Measurements from ENCODE around the gene DACT2. TPM values are rescaled to one million over a fixed set of nuclear protein-coding genes. Genes with fewer than 3 reads are reported as not detected.

DACT2 gene, protein sequence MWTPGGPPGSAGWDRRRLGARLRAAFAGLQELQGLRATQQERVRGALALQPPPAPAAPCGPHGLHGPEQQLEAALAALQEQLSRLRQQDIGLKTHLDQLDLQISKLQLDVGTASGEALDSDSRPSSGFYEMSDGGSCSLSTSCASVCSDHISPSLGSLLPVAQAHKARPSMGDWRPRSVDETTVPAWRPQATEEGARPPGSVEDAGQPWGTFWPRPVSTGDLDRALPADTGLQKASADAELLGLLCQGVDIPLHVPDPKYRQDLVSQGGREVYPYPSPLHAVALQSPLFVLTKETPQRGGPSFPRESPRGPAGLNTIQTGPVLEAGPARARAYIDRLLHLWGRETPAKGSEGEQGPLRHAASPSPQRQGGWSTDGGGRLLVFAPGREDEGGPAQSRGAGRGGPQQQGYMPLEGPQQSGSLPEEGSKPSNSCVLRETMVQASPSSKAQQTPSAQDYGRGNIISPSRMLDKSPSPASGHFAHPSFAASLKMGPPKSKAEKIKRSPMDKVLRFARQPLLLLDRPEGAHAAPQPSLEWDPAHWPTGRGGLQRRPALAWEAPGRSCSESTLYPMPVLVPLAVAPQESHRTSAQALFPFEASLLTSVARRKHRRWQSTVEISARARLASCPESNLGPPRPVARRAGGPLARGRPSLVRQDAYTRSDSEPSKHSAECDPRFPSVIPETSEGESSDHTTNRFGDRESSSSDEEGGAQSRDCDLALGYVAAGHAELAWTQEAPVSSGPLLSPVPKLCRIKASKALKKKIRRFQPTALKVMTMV
- total RNA-seq (2022): not detected in 2 replicates
- Bru-seq, nascent RNA: not detected
- BruChase-seq, experiment 1, labeled RNA remaining after a 6-hour chase: not detected
- BruChase-seq, experiment 2, labeled RNA remaining after a 2-hour chase: not detected
- long read RNA-seq: 0 reads

DNA sequence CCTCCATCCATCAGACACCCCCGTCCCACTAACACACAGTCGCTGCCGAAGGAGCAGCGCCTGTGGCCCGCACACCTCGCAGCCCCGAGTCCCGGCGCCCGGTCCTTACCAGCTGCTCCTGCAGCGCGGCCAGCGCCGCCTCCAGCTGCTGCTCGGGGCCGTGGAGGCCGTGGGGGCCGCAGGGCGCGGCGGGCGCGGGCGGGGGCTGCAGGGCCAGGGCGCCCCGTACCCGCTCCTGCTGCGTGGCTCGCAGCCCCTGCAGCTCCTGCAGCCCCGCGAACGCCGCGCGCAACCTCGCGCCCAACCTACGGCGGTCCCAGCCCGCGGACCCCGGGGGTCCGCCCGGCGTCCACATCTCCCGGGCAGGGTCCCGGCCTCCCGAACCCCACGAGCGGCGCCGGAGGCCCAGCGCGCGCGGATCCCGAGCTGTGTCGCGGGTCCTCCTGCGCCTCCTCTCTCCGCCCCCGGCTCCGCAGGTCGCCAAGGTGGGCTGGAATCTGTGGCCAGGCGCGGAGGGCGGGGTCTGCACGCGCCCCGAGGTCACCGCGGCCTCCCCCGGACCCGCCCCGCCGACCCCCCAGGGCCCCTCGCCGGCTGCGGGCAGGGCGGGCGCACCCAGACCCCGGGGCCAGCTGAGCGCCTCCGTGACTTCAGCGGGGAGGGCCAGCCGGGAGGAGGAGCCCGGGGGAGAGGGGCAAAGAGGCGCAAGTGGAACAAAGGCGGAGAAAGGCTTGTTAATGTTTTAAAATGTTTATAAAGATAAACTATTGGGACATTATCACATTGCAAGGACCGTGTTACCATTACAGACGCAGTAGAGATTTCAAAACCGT is at the start of gene DACT2:
Gene DACT2 (minus strand): TSS at position 499 of the 833 bp plus-strand sequence. CDS start 144 bp downstream, at position 355.
- CTCF ChIA-PET: interaction anchor here (0.6 kb wide), 1 partner anchor 896 kb away, joined by 3 read pairs; no protein-coding TSS in a partner anchor
- POLR2A ChIA-PET: no interaction called here
- intact Hi-C loops (cut with micrococcal nuclease): no loop called here
- no peak within 1 kb of the TSS for H3K4me3 Mint-ChIP-seq (ENCODE audit: unreplicated experiment)
- no peak within 1 kb of the TSS for H3K27ac Mint-ChIP-seq (ENCODE audit: low read depth, unreplicated experiment)
- BruUV-seq (replicated peaks): no TSS peak
- peaks cover 7% of the 10 kb centered on the region for H3K9me3 Mint-ChIP-seq (ENCODE audit: unreplicated experiment)
- H3K36me3 Mint-ChIP-seq (ENCODE audit: insufficient read depth, unreplicated experiment): no peaks in the 10 kb centered on the region
- no peak for DNase-seq (ENCODE audit: unreplicated experiment)
- TF ChIP-seq, protein P1, sequence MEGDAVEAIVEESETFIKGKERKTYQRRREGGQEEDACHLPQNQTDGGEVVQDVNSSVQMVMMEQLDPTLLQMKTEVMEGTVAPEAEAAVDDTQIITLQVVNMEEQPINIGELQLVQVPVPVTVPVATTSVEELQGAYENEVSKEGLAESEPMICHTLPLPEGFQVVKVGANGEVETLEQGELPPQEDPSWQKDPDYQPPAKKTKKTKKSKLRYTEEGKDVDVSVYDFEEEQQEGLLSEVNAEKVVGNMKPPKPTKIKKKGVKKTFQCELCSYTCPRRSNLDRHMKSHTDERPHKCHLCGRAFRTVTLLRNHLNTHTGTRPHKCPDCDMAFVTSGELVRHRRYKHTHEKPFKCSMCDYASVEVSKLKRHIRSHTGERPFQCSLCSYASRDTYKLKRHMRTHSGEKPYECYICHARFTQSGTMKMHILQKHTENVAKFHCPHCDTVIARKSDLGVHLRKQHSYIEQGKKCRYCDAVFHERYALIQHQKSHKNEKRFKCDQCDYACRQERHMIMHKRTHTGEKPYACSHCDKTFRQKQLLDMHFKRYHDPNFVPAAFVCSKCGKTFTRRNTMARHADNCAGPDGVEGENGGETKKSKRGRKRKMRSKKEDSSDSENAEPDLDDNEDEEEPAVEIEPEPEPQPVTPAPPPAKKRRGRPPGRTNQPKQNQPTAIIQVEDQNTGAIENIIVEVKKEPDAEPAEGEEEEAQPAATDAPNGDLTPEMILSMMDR (IDR thresholded peaks at IDR 0.05; ENCODE audit: unreplicated experiment): no peak
- H3K4me1 Mint-ChIP-seq (ENCODE audit: insufficient read depth, unreplicated experiment): peaks cover 5% of the 10 kb centered on the region
- peaks cover 40% of the 10 kb centered on the region for H3K27me3 Mint-ChIP-seq (ENCODE audit: insufficient read depth, unreplicated experiment)

DNA sequence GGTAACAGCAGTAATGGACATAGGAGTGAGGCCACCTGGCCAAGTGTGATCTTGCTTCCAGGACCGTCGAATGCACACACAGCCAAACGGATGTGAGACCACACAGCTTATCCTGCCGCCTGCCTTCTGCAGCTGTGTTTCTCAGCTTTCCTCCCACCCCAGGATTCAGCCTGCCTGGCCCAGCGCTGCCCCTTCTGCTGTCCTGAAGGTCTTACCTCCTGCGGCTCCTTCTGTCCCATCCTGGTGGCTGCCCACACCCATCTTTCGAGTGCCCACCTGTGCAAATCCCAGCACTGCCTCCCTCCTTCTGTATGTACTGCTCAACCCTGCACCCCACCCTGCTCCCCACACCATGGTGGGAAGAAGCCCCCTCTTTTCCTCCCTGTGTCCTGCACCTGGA is 49.4 kb upstream of the DACT2 start:
- intact Hi-C loops (cut with micrococcal nuclease): no loop called here
- no peaks in the 10 kb centered on the region for H3K9me3 Mint-ChIP-seq (ENCODE audit: unreplicated experiment)
- no peaks in the 10 kb centered on the region for H3K27me3 Mint-ChIP-seq (ENCODE audit: insufficient read depth, unreplicated experiment)
- no peak overlapping the region for H3K27ac Mint-ChIP-seq (ENCODE audit: low read depth, unreplicated experiment)
- TF ChIP-seq, protein P1 (IDR thresholded peaks at IDR 0.05; ENCODE audit: unreplicated experiment): no peak
- peaks cover 6% of the 10 kb centered on the region for H3K4me1 Mint-ChIP-seq (ENCODE audit: insufficient read depth, unreplicated experiment)
- ChIA-PET CTCF (interaction anchor here (0.8 to 4.7 kb wide), 5 partner anchors 190 to 521 kb away, joined by 3 to 68 read pairs (median 8); no protein-coding TSS in a partner anchor), POLR2A (no interaction called here)
- no TSS peak for BruUV-seq (replicated peaks)
- DNase-seq (ENCODE audit: unreplicated experiment): no peak
- no peak overlapping the region for H3K4me3 Mint-ChIP-seq (ENCODE audit: unreplicated experiment)
- H3K36me3 Mint-ChIP-seq (ENCODE audit: insufficient read depth, unreplicated experiment): peaks cover 8% of the 10 kb centered on the region

DNA sequence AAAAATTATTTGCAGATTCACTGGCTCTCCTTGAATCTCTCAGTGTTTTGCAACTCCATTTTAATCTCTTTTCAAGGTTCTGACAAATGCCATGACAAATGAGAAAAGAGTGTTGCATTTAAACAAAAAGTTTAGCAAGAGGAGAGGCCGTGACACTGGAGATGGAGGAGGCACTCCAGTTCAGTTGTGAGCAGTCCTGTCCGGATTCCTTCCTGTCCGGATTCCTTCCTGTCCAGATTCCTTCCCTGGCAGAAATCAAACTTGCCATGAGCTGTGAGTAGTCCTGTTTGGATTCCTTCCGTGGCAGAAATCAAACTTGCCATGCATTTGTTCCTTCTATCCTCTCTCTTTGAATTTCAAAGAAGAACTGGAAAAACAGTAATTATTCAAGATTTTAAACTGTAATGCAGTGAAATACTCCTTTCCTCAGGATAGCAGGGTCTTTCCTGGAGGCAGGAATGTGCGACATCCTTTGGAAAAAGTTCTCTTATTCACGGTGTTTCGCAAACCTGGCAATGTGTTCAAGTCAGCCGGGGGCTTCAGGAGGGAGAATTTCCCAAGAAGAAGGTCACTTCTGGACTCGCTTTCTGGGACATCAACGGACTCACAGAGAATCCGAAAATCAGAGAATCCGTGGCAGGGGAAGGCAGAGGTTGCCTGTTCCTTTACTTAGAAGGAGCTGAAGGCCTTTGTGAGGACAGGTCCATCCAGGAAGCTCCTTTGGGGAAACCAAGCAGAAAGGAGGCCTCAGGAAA is 48.7 kb upstream of the DACT2 start:
- no peaks in the 10 kb centered on the region for H3K9me3 Mint-ChIP-seq (ENCODE audit: unreplicated experiment)
- TF ChIP-seq, protein P1 (IDR thresholded peaks at IDR 0.05; ENCODE audit: unreplicated experiment): no peak
- ChIA-PET CTCF (interaction anchor here (0.8 to 4.7 kb wide), 4 partner anchors 249 to 522 kb away, joined by 3 to 68 read pairs (median 6); no protein-coding TSS in a partner anchor), POLR2A (no interaction called here)
- no peak overlapping the region for H3K27ac Mint-ChIP-seq (ENCODE audit: low read depth, unreplicated experiment)
- no peak for DNase-seq (ENCODE audit: unreplicated experiment)
- peaks cover 3% of the 10 kb centered on the region for H3K27me3 Mint-ChIP-seq (ENCODE audit: insufficient read depth, unreplicated experiment)
- H3K36me3 Mint-ChIP-seq (ENCODE audit: insufficient read depth, unreplicated experiment): peaks cover 8% of the 10 kb centered on the region
- H3K4me3 Mint-ChIP-seq (ENCODE audit: unreplicated experiment): no peak overlapping the region
- BruUV-seq (replicated peaks): no TSS peak
- H3K4me1 Mint-ChIP-seq (ENCODE audit: insufficient read depth, unreplicated experiment): peaks cover 6% of the 10 kb centered on the region
- intact Hi-C loops (cut with micrococcal nuclease): no loop called here

Data from MCF 10A (cell line).